ENCODE measurements around the gene KIF26B.

- TF ChIP-seq EZH2 (optimal IDR thresholded peaks at IDR 0.05; ENCODE audit: low read depth, low read length) = no peak
- TF ChIP-seq, protein P1, sequence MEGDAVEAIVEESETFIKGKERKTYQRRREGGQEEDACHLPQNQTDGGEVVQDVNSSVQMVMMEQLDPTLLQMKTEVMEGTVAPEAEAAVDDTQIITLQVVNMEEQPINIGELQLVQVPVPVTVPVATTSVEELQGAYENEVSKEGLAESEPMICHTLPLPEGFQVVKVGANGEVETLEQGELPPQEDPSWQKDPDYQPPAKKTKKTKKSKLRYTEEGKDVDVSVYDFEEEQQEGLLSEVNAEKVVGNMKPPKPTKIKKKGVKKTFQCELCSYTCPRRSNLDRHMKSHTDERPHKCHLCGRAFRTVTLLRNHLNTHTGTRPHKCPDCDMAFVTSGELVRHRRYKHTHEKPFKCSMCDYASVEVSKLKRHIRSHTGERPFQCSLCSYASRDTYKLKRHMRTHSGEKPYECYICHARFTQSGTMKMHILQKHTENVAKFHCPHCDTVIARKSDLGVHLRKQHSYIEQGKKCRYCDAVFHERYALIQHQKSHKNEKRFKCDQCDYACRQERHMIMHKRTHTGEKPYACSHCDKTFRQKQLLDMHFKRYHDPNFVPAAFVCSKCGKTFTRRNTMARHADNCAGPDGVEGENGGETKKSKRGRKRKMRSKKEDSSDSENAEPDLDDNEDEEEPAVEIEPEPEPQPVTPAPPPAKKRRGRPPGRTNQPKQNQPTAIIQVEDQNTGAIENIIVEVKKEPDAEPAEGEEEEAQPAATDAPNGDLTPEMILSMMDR (IDR thresholded peaks at IDR 0.05; ENCODE audit: low read length) = no peak
Measured at GRCh38 chr1:245544236-245544635, 389.5 kb downstream of the KIF26B start.

Measured in MM.1S (cell line).